ENCODE data around the gene MNX1. TPM values are rescaled to one million over a fixed set of nuclear protein-coding genes. Genes with fewer than 3 reads are reported as not detected.

The MNX1 gene
- total and polyA plus RNA-seq, 2 donors (not counting 3 experiments of a cell fraction or from before 2014, with no cell fraction given), result not detected

DNA sequence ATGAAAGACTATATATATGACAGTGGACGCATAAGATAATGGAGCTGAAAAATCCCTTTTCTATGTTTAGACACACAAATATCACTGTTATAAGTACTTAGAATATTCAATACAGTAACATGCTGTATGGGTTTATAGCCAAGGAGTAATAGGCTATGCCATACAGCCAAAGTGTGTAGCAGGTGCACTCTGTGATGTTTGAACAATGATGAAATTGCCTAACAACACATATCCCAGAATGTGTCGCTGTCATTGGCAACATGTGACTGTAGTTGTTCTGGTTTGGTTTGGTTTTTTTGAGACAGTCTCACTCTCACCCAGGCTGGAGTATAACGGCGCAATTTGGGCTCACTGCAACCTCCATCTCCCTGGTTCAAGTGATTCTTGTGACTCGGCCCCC is 34.8 kb downstream of the MNX1 start:
- no peak overlapping the region for H3K4me2 ChIP-seq (ENCODE audit: insufficient read depth, low read length)
- H3K27ac ChIP-seq (ENCODE audit: insufficient read depth, low read depth, low read length), result no peak overlapping the region
- DNase-seq (ENCODE audit: low read depth, low spot score) (no peak), FAIRE-seq (peak; percentile 24)
- H3K9me1 ChIP-seq (replicated peaks; ENCODE audit: control insufficient read depth, extremely low read depth, insufficient read depth, low read length), result no peaks in the 10 kb centered on the region
- no peak overlapping the region for H3K9ac ChIP-seq (replicated peaks; ENCODE audit: extremely low read depth, insufficient read depth, low read length)
- TF ChIP-seq POLR2AphosphoS5 (IDR thresholded peaks at IDR 0.05; ENCODE audit: insufficient read depth, low read depth, low read length) (no peak), JUN (IDR thresholded peaks at IDR 0.05; ENCODE audit: borderline replicate concordance, insufficient read depth, insufficient read length, low read depth) (no peak), GATA2 (IDR thresholded peaks at IDR 0.05; ENCODE audit: insufficient read depth, insufficient read length, low read depth, low read length) (no peak), FOS (IDR thresholded peaks at IDR 0.05; ENCODE audit: borderline replicate concordance, insufficient read depth, low read length) (no peak), EZH2 (IDR thresholded peaks at IDR 0.05; ENCODE audit: borderline replicate concordance, low read depth, low read length, severe bottlenecking) (no peak), POLR2A (IDR thresholded peaks at IDR 0.05; ENCODE audit: low read depth, low read length) (no peak), MYC (IDR thresholded peaks at IDR 0.05; ENCODE audit: low read depth, low read length) (no peak)
- TF ChIP-seq, protein P1, sequence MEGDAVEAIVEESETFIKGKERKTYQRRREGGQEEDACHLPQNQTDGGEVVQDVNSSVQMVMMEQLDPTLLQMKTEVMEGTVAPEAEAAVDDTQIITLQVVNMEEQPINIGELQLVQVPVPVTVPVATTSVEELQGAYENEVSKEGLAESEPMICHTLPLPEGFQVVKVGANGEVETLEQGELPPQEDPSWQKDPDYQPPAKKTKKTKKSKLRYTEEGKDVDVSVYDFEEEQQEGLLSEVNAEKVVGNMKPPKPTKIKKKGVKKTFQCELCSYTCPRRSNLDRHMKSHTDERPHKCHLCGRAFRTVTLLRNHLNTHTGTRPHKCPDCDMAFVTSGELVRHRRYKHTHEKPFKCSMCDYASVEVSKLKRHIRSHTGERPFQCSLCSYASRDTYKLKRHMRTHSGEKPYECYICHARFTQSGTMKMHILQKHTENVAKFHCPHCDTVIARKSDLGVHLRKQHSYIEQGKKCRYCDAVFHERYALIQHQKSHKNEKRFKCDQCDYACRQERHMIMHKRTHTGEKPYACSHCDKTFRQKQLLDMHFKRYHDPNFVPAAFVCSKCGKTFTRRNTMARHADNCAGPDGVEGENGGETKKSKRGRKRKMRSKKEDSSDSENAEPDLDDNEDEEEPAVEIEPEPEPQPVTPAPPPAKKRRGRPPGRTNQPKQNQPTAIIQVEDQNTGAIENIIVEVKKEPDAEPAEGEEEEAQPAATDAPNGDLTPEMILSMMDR (IDR thresholded peaks at IDR 0.05; ENCODE audit: extremely low read depth in 1 of 2, insufficient read depth in 1 of 2, low read depth in 1 of 2, low read length in 2 of 2), result no peak
- TF ChIP-seq, protein P2, sequence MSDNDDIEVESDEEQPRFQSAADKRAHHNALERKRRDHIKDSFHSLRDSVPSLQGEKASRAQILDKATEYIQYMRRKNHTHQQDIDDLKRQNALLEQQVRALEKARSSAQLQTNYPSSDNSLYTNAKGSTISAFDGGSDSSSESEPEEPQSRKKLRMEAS (IDR thresholded peaks at IDR 0.05; ENCODE audit: insufficient read depth, insufficient read length), result no peak
- H3K4me1 ChIP-seq (ENCODE audit: control insufficient read depth, extremely low read depth, insufficient read depth, low read length), result no peaks in the 10 kb centered on the region
- no peak overlapping the region for H3K4me3 ChIP-seq (replicated peaks in 1 of 3; ENCODE audit: insufficient read depth in 1 of 3, low read depth in 1 of 3, low read length in 3 of 3)
- H3K27me3 ChIP-seq (ENCODE audit: control insufficient read depth in 2 of 2, insufficient read depth in 2 of 2, low read length in 2 of 2), result no peaks in the 10 kb centered on the region
- H3K9me3 ChIP-seq (replicated peaks; ENCODE audit: control insufficient read depth, insufficient read depth, low read length), result no peaks in the 10 kb centered on the region
- ChIA-PET CTCF (no interaction called here), POLR2A (no interaction called here)
- peaks cover 5 to 6% of the 10 kb centered on the region in 2 experiments for H3K36me3 ChIP-seq (ENCODE audit: control insufficient read depth in 2 of 2, extremely low read depth in 1 of 2, insufficient read depth in 2 of 2, low read length in 2 of 2)
- no peaks in the 10 kb centered on the region for H3K79me2 ChIP-seq (ENCODE audit: control insufficient read depth, insufficient read depth, low read length)
- dilution Hi-C loops (cut with MboI; ENCODE audit: extremely low pct_ligation_motif_present, low sequenced_read_pairs) (no loop called here), intact Hi-C loops (cut with micrococcal nuclease) (no loop called here)
- H2AFZ ChIP-seq (ENCODE audit: low read depth, low read length), result no peak overlapping the region
- no peaks in the 10 kb centered on the region for H4K20me1 ChIP-seq (replicated peaks; ENCODE audit: control insufficient read depth, extremely low read depth, insufficient read depth, low read length)
- BruUV-seq (replicated peaks), result no TSS peak

Measured in endothelial cell of umbilical vein (primary cell).